SK-N-SH treated with all-trans-retinoic acid at 6 μM for 48 hours (cell line): ENCODE measurements around the gene APLN.

Source experiments
- ATAC-seq: fragments of 200-7000 bp; cut with Tn5 transposase; 3 replicates; pipeline ENCODE4 v1.9.1; 2020; ENCODE audit warnings: mild to moderate bottlenecking, moderate library complexity
- ARNTL ChIP-seq: fragments of 450-650 bp; formaldehyde crosslinking; IDR thresholded peaks from 2 replicates; pipeline ENCODE4 v1.5.0; 2020; ENCODE audit warnings: low read depth, mild to moderate bottlenecking, moderate library complexity, borderline replicate concordance
- BACH2 ChIP-seq: fragments of 250-450 bp; sonication (Bioruptor Pico); IDR thresholded peaks from 2 replicates; pipeline ENCODE4 v1.9.0; 2021; ENCODE audit warnings: mild to moderate bottlenecking, borderline replicate concordance
- CREB5 ChIP-seq: fragments of 250-450 bp; sonication (Bioruptor Pico); IDR thresholded peaks from 2 replicates; pipeline ENCODE4 v1.5.1; 2020; ENCODE audit warnings: low read depth, mild to moderate bottlenecking, moderate library complexity
- CSDC2 ChIP-seq: fragments of 250-450 bp; sonication (Bioruptor Pico); IDR thresholded peaks from 2 replicates; pipeline ENCODE4 v1.5.0; 2020; ENCODE audit warnings: mild to moderate bottlenecking, moderate library complexity
- CSRNP3 ChIP-seq: fragments of 250-450 bp; sonication (Bioruptor Pico); IDR thresholded peaks from 2 replicates; pipeline ENCODE4 v1.5.1; 2021; ENCODE audit warnings: mild to moderate bottlenecking, moderate library complexity
- ESRRG ChIP-seq: fragments of 250-450 bp; sonication (Bioruptor Pico); IDR thresholded peaks from 2 replicates; pipeline ENCODE4 v1.6.1; 2021; ENCODE audit warnings: mild to moderate bottlenecking
- GLIS3 ChIP-seq: fragments of 250-450 bp; sonication (Bioruptor Pico); IDR thresholded peaks from 2 replicates; pipeline ENCODE4 v1.5.0; 2020; ENCODE audit warnings: mild to moderate bottlenecking, moderate library complexity
- ISL1 ChIP-seq: fragments of 250-450 bp; sonication (Bioruptor Pico); IDR thresholded peaks from 2 replicates; pipeline ENCODE4 v2.1.2; 2022; ENCODE audit warnings: mild to moderate bottlenecking, moderate library complexity
- OSR1 ChIP-seq: fragments of 250-450 bp; sonication (Bioruptor Pico); IDR thresholded peaks from 2 replicates; pipeline ENCODE4 v1.8.0; 2022; ENCODE audit warnings: moderate library complexity, mild to moderate bottlenecking, inconsistent platforms
- PATZ1 ChIP-seq: fragments of 250-450 bp; sonication (Bioruptor Pico); IDR thresholded peaks from 2 replicates; pipeline ENCODE4 v1.8.0; 2020; ENCODE audit warnings: mild to moderate bottlenecking, moderate library complexity, borderline replicate concordance
- POU6F1 ChIP-seq: fragments of 250-450 bp; sonication (Bioruptor Pico); IDR thresholded peaks from 2 replicates; pipeline ENCODE4 v1.8.0; 2021; ENCODE audit warnings: low read depth, mild to moderate bottlenecking, moderate library complexity, borderline replicate concordance
- PPARA ChIP-seq: fragments of 250-450 bp; sonication (Bioruptor Pico); IDR thresholded peaks from 2 replicates; pipeline ENCODE4 v1.5.0; 2020; ENCODE audit warnings: mild to moderate bottlenecking, borderline replicate concordance
- RARB ChIP-seq: fragments of 250-450 bp; sonication (Bioruptor Pico); IDR thresholded peaks from 2 replicates; pipeline ENCODE4 v1.8.0; 2021; ENCODE audit warnings: mild to moderate bottlenecking, moderate library complexity
- SNAI2 ChIP-seq: fragments of 250-450 bp; sonication (Bioruptor Pico); IDR thresholded peaks from 2 replicates; pipeline ENCODE4 v1.5.0; 2020; ENCODE audit warnings: mild to moderate bottlenecking, moderate library complexity
- TOX ChIP-seq: fragments of 250-450 bp; sonication (Bioruptor Pico); IDR thresholded peaks from 2 replicates; pipeline ENCODE4 v1.8.0; 2021; ENCODE audit warnings: mild to moderate bottlenecking, moderate library complexity, borderline replicate concordance
- TSHZ2 ChIP-seq: fragments of 250-450 bp; sonication (Bioruptor Pico); IDR thresholded peaks from 2 replicates; pipeline ENCODE4 v1.5.0; 2020; ENCODE audit warnings: mild to moderate bottlenecking, moderate library complexity
- ZC3H10 ChIP-seq: fragments of 250-450 bp; sonication (Bioruptor Pico); IDR thresholded peaks from 2 replicates; pipeline ENCODE4 v1.5.1; 2021; ENCODE audit warnings: mild to moderate bottlenecking, moderate library complexity
- ZFP3 ChIP-seq: fragments of 250-450 bp; sonication (Bioruptor Pico); IDR thresholded peaks from 2 replicates; pipeline ENCODE4 v1.5.0; 2020; ENCODE audit warnings: mild to moderate bottlenecking, moderate library complexity
- ZNF565 ChIP-seq: fragments of 450-650 bp; formaldehyde crosslinking; conservative IDR thresholded peaks from 2 replicates; pipeline ENCODE4 v1.5.0; 2020; ENCODE audit warnings: low read depth, mild to moderate bottlenecking, moderate library complexity
- ZNF70 ChIP-seq: fragments of 450-650 bp; formaldehyde crosslinking; IDR thresholded peaks from 2 replicates; pipeline ENCODE4 v1.5.0; 2020; ENCODE audit warnings: mild to moderate bottlenecking, moderate library complexity
- ZNF8 ChIP-seq: fragments of 450-650 bp; formaldehyde crosslinking; IDR thresholded peaks from 2 replicates; pipeline ENCODE4 v1.5.0; 2020; ENCODE audit warnings: mild to moderate bottlenecking, moderate library complexity

APLN gene

GRCh38 chrX:129696463-129697155, 41.9 kb upstream of the APLN start:
- ATAC-seq: no peak
- TF ChIP-seq ESRRG (CRISPR knock-in tag): no peak
- TF ChIP-seq ZNF565 (CRISPR knock-in tag): no peak
- TF ChIP-seq ARNTL: no peak
- TF ChIP-seq GLIS3 (CRISPR knock-in tag): no peak
- TF ChIP-seq PPARA (CRISPR knock-in tag): no peak
- no peak for TF ChIP-seq TOX (CRISPR knock-in tag)
- no peak for TF ChIP-seq TSHZ2 (CRISPR knock-in tag)
- TF ChIP-seq CSDC2: no peak
- no peak for TF ChIP-seq PATZ1 (CRISPR knock-in tag)
- no peak for TF ChIP-seq ZNF70 (CRISPR knock-in tag)
- TF ChIP-seq SNAI2 (CRISPR knock-in tag): no peak
- TF ChIP-seq RARB: no peak
- no peak for TF ChIP-seq BACH2
- no peak for TF ChIP-seq POU6F1
- no peak for TF ChIP-seq ZNF8
- TF ChIP-seq OSR1 (CRISPR knock-in tag): no peak
- TF ChIP-seq ISL1: no peak
- TF ChIP-seq CREB5: no peak
- TF ChIP-seq ZC3H10 (CRISPR knock-in tag): no peak
- no peak for TF ChIP-seq CSRNP3 (CRISPR knock-in tag)

- no peak for TF ChIP-seq ZFP3 (CRISPR knock-in tag)
- no peak for TF ChIP-seq PPARA (CRISPR knock-in tag)
- TF ChIP-seq BACH2: no peak
- no peak for TF ChIP-seq ISL1
- TF ChIP-seq ZC3H10 (CRISPR knock-in tag): no peak
- TF ChIP-seq ZNF70 (CRISPR knock-in tag): no peak
- TF ChIP-seq CREB5: no peak
- no peak for TF ChIP-seq ZNF8
- TF ChIP-seq SNAI2 (CRISPR knock-in tag): no peak
- TF ChIP-seq TSHZ2 (CRISPR knock-in tag): no peak
- no peak for TF ChIP-seq GLIS3 (CRISPR knock-in tag)
- TF ChIP-seq CSRNP3 (CRISPR knock-in tag): no peak
- ATAC-seq: no peak
These were observed 41.2 kb upstream of the APLN start for GRCh38 chrX:129695937-129696336.
